Tibial nerve (tissue), 4 donors: Measurements from ENCODE around the gene ZFP64. TPM values are rescaled to one million over a fixed set of nuclear protein-coding genes. Genes with fewer than 3 reads are reported as not detected.

Experiments
- DNase-seq, 2 donors: peaks; one replicate each; pipeline ENCODE4 v3.0.0-alpha.2; 2019; ENCODE audit warnings: low spot score in 2 of 2
- H3K27ac ChIP-seq, 4 donors: fragments of 200-600 bp; sonication (generic) in 3 of 4; one replicate each; pipeline ENCODE4 v1.5.1; 2017 to 2019; ENCODE audit warnings: mild to moderate bottlenecking in 1 of 4
- H3K27me3 ChIP-seq, 2 donors: fragments of 200-600 bp; sonication (generic) in 1 of 2; one replicate each; pipeline versions ENCODE4 v1.5.1 to v1.6.0; 2017 to 2019
- H3K36me3 ChIP-seq, 3 donors: fragments of 200-600 bp; sonication (generic); one replicate each; pipeline ENCODE4 v1.5.1; 2018 to 2019
- H3K4me1 ChIP-seq, 4 donors: fragments of 200-600 bp; sonication (generic) in 3 of 4; one replicate each; pipeline ENCODE4 v1.5.1; 2017 to 2019
- H3K4me3 ChIP-seq, 4 donors: fragments of 200-600 bp; sonication (generic) in 3 of 4; one replicate each; pipeline ENCODE4 v1.5.1; 2017 to 2019; ENCODE audit warnings: mild to moderate bottlenecking in 1 of 4, moderate library complexity in 1 of 4
- H3K9me3 ChIP-seq, 4 donors: fragments of 200-600 bp; sonication (generic) in 3 of 4; one replicate each; pipeline ENCODE4 v1.5.1; 2017 to 2019
- CTCF ChIP-seq, 5 experiments: fragments of 200-600 bp in 3 of 5; fragments of 450-650 bp in 2 of 5; sonication (generic) in 3 of 5; IDR thresholded peaks; one replicate each; pipeline ENCODE4 v1.5.1; 2016 to 2019; ENCODE audit warnings: antibody characterized with exemption in 5 of 5, mild to moderate bottlenecking in 3 of 5, moderate library complexity in 2 of 5
- EP300 ChIP-seq, 2 donors: sonication (generic); formaldehyde crosslinking; IDR thresholded peaks; one replicate each; pipeline ENCODE4 v1.6.1; 2017; ENCODE audit warnings: antibody characterized with exemption in 2 of 2, mild to moderate bottlenecking in 1 of 2
- POLR2A ChIP-seq, 2 donors: fragments of 450-650 bp; IDR thresholded peaks; one replicate each; pipeline ENCODE4 v1.6.1; 2017; ENCODE audit warnings: antibody characterized with exemption in 2 of 2, mild to moderate bottlenecking in 2 of 2, moderate library complexity in 2 of 2
- WGBS, 2 donors: methylation state at CpG; one replicate each; pipeline ENCODE4 v1.1.5; 2018; 5-methylcytosine and 5-hydroxymethylcytosine counted together
- total RNA-seq, 4 donors: library from RNA; depleted of rRNA; stranded (reverse); fragments of >200 nt; gene quantifications; one replicate each; pipeline ENCODE4 v1.1.0, GENCODE V29; 2016

ZFP64 gene
- total RNA-seq, 4 donors from 2014 or later, result 14.0 to 19.4 (median 15.9) TPM

- TF ChIP-seq POLR2A (IDR thresholded peaks at IDR 0.05) (no peak), CTCF (IDR thresholded peaks at IDR 0.05) (no peak), EP300 (IDR thresholded peaks at IDR 0.05) (no peak)
- 17 to 30% methylated on average over 15 to 23 of the region's 23 CpGs for WGBS, 2 donors
- no peaks in the 10 kb centered on the region for H3K9me3 ChIP-seq
- H3K36me3 ChIP-seq, result peaks cover 0 to under 1% (median 0%) of the 10 kb centered on the region in 3 donors
- peak overlapping the region in 2 of 4 donors; percentile 22 to 48 for H3K4me3 ChIP-seq
- H3K27ac ChIP-seq, result no peak overlapping the region
- no peak for DNase-seq
- peaks cover 0 to 42% of the 10 kb centered on the region in 2 donors for H3K27me3 ChIP-seq
- H3K4me1 ChIP-seq, result peaks cover 0 to 33% (median 14%) of the 10 kb centered on the region in 4 donors
These were observed 88.2 kb downstream of the ZFP64 start for GRCh38 chr20:52103335-52103912.

GRCh38 chr20:52102559-52102958 lies 89.0 kb downstream of the ZFP64 start:
- H3K27ac ChIP-seq, result no peak overlapping the region
- peaks cover 0 to 9% (median 0%) of the 10 kb centered on the region in 3 donors for H3K36me3 ChIP-seq
- no peak for DNase-seq
- TF ChIP-seq EP300 (IDR thresholded peaks at IDR 0.05) (no peak), CTCF (IDR thresholded peaks at IDR 0.05) (no peak), POLR2A (IDR thresholded peaks at IDR 0.05) (no peak)
- H3K4me1 ChIP-seq, result peaks cover 0 to 33% (median 14%) of the 10 kb centered on the region in 4 donors
- H3K4me3 ChIP-seq, result no peak overlapping the region
- peaks cover 0 to 42% of the 10 kb centered on the region in 2 donors for H3K27me3 ChIP-seq
- no peaks in the 10 kb centered on the region for H3K9me3 ChIP-seq
- 91 to 97% methylated on average over 4 of the region's 4 CpGs for WGBS, 2 donors

- no peak for DNase-seq
- WGBS, 2 donors, result 85 to 92% methylated on average over 4 of the region's 4 CpGs
- Histone ChIP-seq H3K36me3 (peaks cover 0 to 13% (median 0%) of the 10 kb centered on the region in 3 donors), H3K27ac (no peak overlapping the region), H3K4me1 (peaks cover 0 to 33% (median 14%) of the 10 kb centered on the region in 4 donors), H3K9me3 (no peaks in the 10 kb centered on the region), H3K4me3 (no peak overlapping the region), H3K27me3 (peaks cover 0 to 39% of the 10 kb centered on the region in 2 donors)
- TF ChIP-seq EP300 (IDR thresholded peaks at IDR 0.05), result no peak
- TF ChIP-seq POLR2A (IDR thresholded peaks at IDR 0.05), result no peak
- TF ChIP-seq CTCF (IDR thresholded peaks at IDR 0.05), result no peak
These were observed 89.5 kb downstream of the ZFP64 start for GRCh38 chr20:52102126-52102525.
